ENCODE data around the gene DNAJC22. TPM values are rescaled to one million over a fixed set of nuclear protein-coding genes. Genes with fewer than 3 reads are reported as not detected.

The DNAJC22 gene
- total and polyA plus RNA-seq, 9 of the 15 experiments (the other 6 are each of a cell fraction or from before 2014, with no cell fraction given) = 0.10 to 1.2 (median 0.47) TPM

DNA sequence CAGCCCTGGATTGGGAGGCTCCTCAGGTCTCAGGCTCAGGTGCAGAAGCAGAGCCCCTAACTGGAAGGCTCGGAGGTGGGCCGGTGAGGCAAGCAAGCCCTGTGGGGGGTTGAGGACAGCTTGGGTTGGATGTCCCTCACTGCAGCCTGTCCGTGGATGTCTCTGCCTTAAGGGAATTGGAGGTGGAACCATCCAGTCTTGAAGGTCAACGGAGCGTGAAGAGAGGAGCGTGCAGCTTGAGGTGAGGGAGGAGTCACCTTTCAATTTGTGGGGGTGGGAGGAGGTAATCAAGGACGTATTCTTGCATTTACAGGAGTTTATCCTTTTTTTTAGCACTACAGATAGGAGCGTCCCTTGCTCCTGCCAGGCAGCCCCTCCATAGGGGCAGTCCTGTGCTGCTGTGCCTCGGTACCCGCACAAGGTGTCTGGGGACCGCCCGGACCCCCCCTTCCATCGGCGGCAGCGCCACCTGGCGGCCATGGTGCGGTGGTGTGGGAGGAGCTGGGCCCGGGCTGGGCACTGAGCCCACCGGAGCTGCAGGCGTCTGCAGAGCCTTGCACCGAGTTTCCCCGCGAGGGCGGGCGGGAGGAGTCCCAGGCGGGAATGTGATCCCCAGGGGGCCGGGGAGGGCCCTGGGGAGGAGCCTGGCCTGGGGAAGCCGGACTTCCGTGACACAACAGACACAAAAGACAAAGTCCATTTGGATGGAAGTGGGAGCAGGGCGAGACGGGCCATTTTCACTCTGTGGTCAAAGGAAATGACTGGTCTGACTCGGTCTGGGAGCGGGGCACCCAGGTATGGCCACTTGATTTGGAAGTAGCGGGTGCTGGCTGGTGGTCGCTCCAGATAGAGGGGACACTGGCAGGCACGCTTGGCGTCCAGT lies 864 bp downstream of the DNAJC22 start (continued):
- TF ChIP-seq TFAP4 (CRISPR knock-in tag; IDR thresholded peaks at IDR 0.05; ENCODE audit: borderline replicate concordance) = peak; percentile 45; the same call in 1 of the 2 replicates
- no peak for TF ChIP-seq KAT2B (IDR thresholded peaks at IDR 0.05; ENCODE audit: low read depth, low read length)
- TF ChIP-seq RFX1 (IDR thresholded peaks at IDR 0.05) = no peak
- peak; percentile 53 to 86 for TF ChIP-seq MAZ (CRISPR knock-in tag; conservative IDR thresholded peaks at IDR 0.05 in 1 of 2, IDR thresholded peaks at IDR 0.05 in 1 of 2)
- no peak for TF ChIP-seq ZZZ3 (IDR thresholded peaks at IDR 0.05)
- TF ChIP-seq ZNF197 (CRISPR knock-in tag; IDR thresholded peaks at IDR 0.05; ENCODE audit: low read depth) = no peak
- peak; percentile 57; the same call in 1 of the 2 replicates for TF ChIP-seq XRCC5 (IDR thresholded peaks at IDR 0.05; ENCODE audit: low read depth, low read length)
- TF ChIP-seq ZNF224 (CRISPR knock-in tag; IDR thresholded peaks at IDR 0.05) = no peak

GRCh38 chr12:49348781-49349180 lies 2.1 kb downstream of the DNAJC22 start:
- WGBS (ENCODE audit: insufficient coverage, low coverage, missing lambda C conversion rate) = 58% methylated on average over 5 of the region's 5 CpGs
- ATAC-seq (no peak), FAIRE-seq (no peak), DNase-seq (ENCODE audit: extremely low read depth in 1 of 4, low spot score in 3 of 4) (no peak)
- H3K9me3 ChIP-seq (replicated peaks; ENCODE audit: control insufficient read depth, insufficient read depth, low read depth, low read length) = no peaks in the 10 kb centered on the region
- BruUV-seq (replicated peaks) = no TSS peak
- no peak overlapping the region for H2AFZ ChIP-seq (ENCODE audit: low read depth, low read length)
- no peaks in the 10 kb centered on the region for H3K79me2 ChIP-seq (ENCODE audit: control insufficient read depth, insufficient read depth, low read length)
- H3K27me3 ChIP-seq (ENCODE audit: control insufficient read depth in 2 of 2, insufficient read depth in 2 of 2, low read length in 2 of 2) = peaks cover 23 to 37% of the 10 kb centered on the region in 2 experiments; a peak in 4 of 5 replicates
- H3K4me2 ChIP-seq (ENCODE audit: insufficient read depth, low read length) = no peak overlapping the region
- peaks cover 4% of the 10 kb centered on the region; the same call in 1 of the 2 replicates for H4K20me1 ChIP-seq (replicated peaks; ENCODE audit: control insufficient read depth, insufficient read depth, low read length)
- POLR2A ChIA-PET = interaction anchor here (1.1 to 1.7 kb wide), 4 partner anchors 53 to 232 kb away, joined by 3 to 17 read pairs (median 4); partner anchors contain the start of gene PRPH
- in situ Hi-C loops (cut with MboI) = no loop called here
- intact Hi-C loops (cut with micrococcal nuclease) = loop anchor here (10.0 kb wide), 2 partner anchors 284 to 374 kb away; partner anchors contain the start of genes KMT2D, RHEBL1, WNT1 and WNT10B
- no peak overlapping the region for H3K4me3 ChIP-seq
- CTCF ChIA-PET (ENCODE audit: low intra/inter-chr PET ratio) = interaction anchor here (1.0 to 1.9 kb wide), 2 partner anchors 8 to 61 kb away, joined by 3 to 8 read pairs; no protein-coding TSS in a partner anchor
- H3K36me3 ChIP-seq (ENCODE audit: control insufficient read depth, insufficient read depth, low read length) = no peaks in the 10 kb centered on the region
- H3K9me1 ChIP-seq (ENCODE audit: control insufficient read depth, insufficient read depth, low read length) = no peaks in the 10 kb centered on the region
- no peak overlapping the region; a peak in 1 of 4 replicates for H3K9ac ChIP-seq (ENCODE audit: insufficient read depth in 1 of 2, low read depth in 2 of 2, low read length in 2 of 2)
- no peak overlapping the region for H3K27ac ChIP-seq (ENCODE audit: extremely low read depth, low read depth, low read length)
- H3K4me1 ChIP-seq (replicated peaks in 1 of 2; ENCODE audit: control insufficient read depth in 2 of 2, insufficient read depth in 2 of 2, low read length in 2 of 2) = peaks cover 14 to 32% of the 10 kb centered on the region in 2 experiments
- TF ChIP-seq, protein P1, sequence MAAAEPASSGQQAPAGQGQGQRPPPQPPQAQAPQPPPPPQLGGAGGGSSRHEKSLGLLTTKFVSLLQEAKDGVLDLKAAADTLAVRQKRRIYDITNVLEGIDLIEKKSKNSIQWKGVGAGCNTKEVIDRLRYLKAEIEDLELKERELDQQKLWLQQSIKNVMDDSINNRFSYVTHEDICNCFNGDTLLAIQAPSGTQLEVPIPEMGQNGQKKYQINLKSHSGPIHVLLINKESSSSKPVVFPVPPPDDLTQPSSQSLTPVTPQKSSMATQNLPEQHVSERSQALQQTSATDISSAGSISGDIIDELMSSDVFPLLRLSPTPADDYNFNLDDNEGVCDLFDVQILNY (CRISPR knock-in tag; IDR thresholded peaks at IDR 0.05) = no peak
- no peak for TF ChIP-seq ERF (CRISPR knock-in tag; IDR thresholded peaks at IDR 0.05)
- TF ChIP-seq RFX5 (IDR thresholded peaks at IDR 0.05; ENCODE audit: low read depth, low read length) = no peak
- TF ChIP-seq ZNF253 (CRISPR knock-in tag; conservative IDR thresholded peaks at IDR 0.05) = no peak
- no peak for TF ChIP-seq OTX1 (CRISPR knock-in tag; IDR thresholded peaks at IDR 0.05)
- TF ChIP-seq CCNT2 (IDR thresholded peaks at IDR 0.05; ENCODE audit: borderline replicate concordance, extremely low read depth, insufficient read length, low read depth, low read length) = no peak
- TF ChIP-seq ZNF384 (IDR thresholded peaks at IDR 0.05; ENCODE audit: low read depth, low read length) = no peak
- no peak for TF ChIP-seq DNMT1 (IDR thresholded peaks at IDR 0.05)
- no peak for TF ChIP-seq PRPF4 (IDR thresholded peaks at IDR 0.05; ENCODE audit: insufficient read depth, low read depth, low read length, poor library complexity, severe bottlenecking)
- TF ChIP-seq ETV6 (IDR thresholded peaks at IDR 0.05; ENCODE audit: borderline replicate concordance in 1 of 2, low read depth in 2 of 2, low read length in 1 of 2) = no peak
- TF ChIP-seq ETV6 (CRISPR knock-in tag; IDR thresholded peaks at IDR 0.05; ENCODE audit: borderline replicate concordance) = no peak
